MM.1S (cell line): ENCODE results near the gene MSRB1.

Experiments
- DNase-seq: peaks from one replicate; pipeline ENCODE4 v3.0.0-alpha.2; 2015
- H2AFZ ChIP-seq: fragments of 300-600 bp; sonication (generic); 2 replicates; pipeline ENCODE4 v1.6.0; 2016; ENCODE audit warnings: antibody characterized with exemption, low read length
- H3F3A ChIP-seq: fragments of 300-600 bp; sonication (generic); 2 replicates; pipeline ENCODE4 v1.6.1; 2016; ENCODE audit warnings: mild to moderate bottlenecking, antibody characterized with exemption, low read length, moderate library complexity, mixed read lengths; ENCODE audit not compliant: insufficient read depth
- H3K27ac ChIP-seq: fragments of 300-600 bp; sonication (generic); 2 replicates; pipeline ENCODE4 v1.5.1; 2016; ENCODE audit warnings: mild to moderate bottlenecking, low read length
- H3K27me3 ChIP-seq: fragments of 300-600 bp; sonication (generic); replicated peaks from 2 replicates; pipeline ENCODE4 v1.6.0; 2016; ENCODE audit warnings: low read length; ENCODE audit not compliant: insufficient read depth
- H3K36me3 ChIP-seq: fragments of 300-600 bp; sonication (generic); replicated peaks from 2 replicates; pipeline ENCODE4 v1.6.1; 2016; ENCODE audit warnings: mild to moderate bottlenecking, low read length, mixed read lengths; ENCODE audit not compliant: insufficient read depth
- H3K4me1 ChIP-seq: fragments of 300-600 bp; sonication (generic); 2 replicates; pipeline ENCODE4 v1.6.1; 2016; ENCODE audit warnings: low read length, mixed read lengths
- H3K4me2 ChIP-seq: fragments of 300-600 bp; sonication (generic); 2 replicates; pipeline ENCODE4 v1.6.0; 2016; ENCODE audit warnings: low read depth, low read length
- H3K4me3 ChIP-seq: fragments of 300-600 bp; sonication (generic); 2 replicates; pipeline ENCODE4 v1.5.1; 2016; ENCODE audit warnings: low read length, mixed read lengths
- H3K79me2 ChIP-seq: fragments of 300-600 bp; sonication (generic); 2 replicates; pipeline ENCODE4 v1.6.1; 2016; ENCODE audit warnings: mixed run types, low read length, mixed read lengths
- H3K9ac ChIP-seq: fragments of 300-600 bp; sonication (generic); 2 replicates; pipeline ENCODE4 v1.6.1; 2016; ENCODE audit warnings: low read length, mixed read lengths
- H3K9me2 ChIP-seq: fragments of 300-600 bp; sonication (generic); replicated peaks from 2 replicates; pipeline ENCODE4 v1.6.1; 2016; ENCODE audit warnings: mild to moderate bottlenecking, low read length, mixed read lengths; ENCODE audit not compliant: insufficient read depth
- H3K9me3 ChIP-seq: fragments of 300-600 bp; sonication (generic); replicated peaks from 2 replicates; pipeline ENCODE4 v1.6.1; 2016; ENCODE audit warnings: mild to moderate bottlenecking, low read length, mixed read lengths; ENCODE audit not compliant: insufficient read depth
- H4K20me1 ChIP-seq: fragments of 300-600 bp; sonication (generic); 2 replicates; pipeline ENCODE4 v1.6.1; 2016; ENCODE audit warnings: mild to moderate bottlenecking, low read length, moderate library complexity, mixed read lengths; ENCODE audit not compliant: insufficient read depth
- CTCF ChIP-seq: fragments of 300-600 bp; sonication (generic); IDR thresholded peaks from 2 replicates; pipeline ENCODE4 v1.5.1; 2016; ENCODE audit warnings: antibody characterized with exemption, low read length, mixed read lengths
- EZH2 ChIP-seq: fragments of 300-600 bp; sonication (generic); optimal IDR thresholded peaks from 2 replicates; pipeline ENCODE3; 2017; ENCODE audit warnings: low read depth, mild to moderate bottlenecking, antibody characterized with exemption, low read length, mixed read lengths
- EZH2phosphoT487 ChIP-seq: fragments of 300-600 bp; sonication (generic); IDR thresholded peaks from 2 replicates; pipeline ENCODE4 v1.6.1; 2018; ENCODE audit warnings: antibody characterized with exemption, low read length

Gene MSRB1

GRCh38 chr16:1982013-1982433, 39.0 kb upstream of the MSRB1 start:
- Histone ChIP-seq H3K36me3 (0 out of 2 replicates have a peak, but pooled peaks cover 4% of the 10 kb centered on the region), H3K9me2 (no peaks in the 10 kb centered on the region), H3K4me1 (peaks cover 16% of the 10 kb centered on the region), H3K4me2 (no peak overlapping the region), H3F3A (peaks cover 27% of the 10 kb centered on the region), H3K9ac (no peak overlapping the region), H3K79me2 (peaks cover 16% of the 10 kb centered on the region), H4K20me1 (no peaks in the 10 kb centered on the region), H2AFZ (no peak overlapping the region), H3K9me3 (no peaks in the 10 kb centered on the region), H3K27me3 (peaks cover 39% of the 10 kb centered on the region), H3K4me3 (no peak overlapping the region), H3K27ac (no peak overlapping the region)
- TF ChIP-seq CTCF: no peak
- no peak for DNase-seq

GRCh38 chr16:1981398-1981836, 38.4 kb upstream of the MSRB1 start, which contains the start of gene NOXO1:
TSS of gene NOXO1 (minus strand) at chr16:1981469. CDS start at chr16:1981179, 290 bp downstream.
- Histone ChIP-seq H2AFZ (no peak within 1 kb of the TSS), H3K4me1 (peaks cover 16% of the 10 kb centered on the region), H3K9ac (no peak within 1 kb of the TSS), H4K20me1 (no peaks in the 10 kb centered on the region), H3K36me3 (0 out of 2 replicates have a peak, but pooled peaks cover 1% of the 10 kb centered on the region), H3K9me2 (no peaks in the 10 kb centered on the region), H3K4me3 (no peak within 1 kb of the TSS), H3K9me3 (no peaks in the 10 kb centered on the region), H3K27me3 (peaks cover 39% of the 10 kb centered on the region), H3K27ac (no peak within 1 kb of the TSS), H3K79me2 (peaks cover 16% of the 10 kb centered on the region), H3K4me2 (no peak within 1 kb of the TSS), H3F3A (peaks cover 27% of the 10 kb centered on the region)
- TF ChIP-seq CTCF: no peak
- TF ChIP-seq EZH2: no peak
- no peak for TF ChIP-seq EZH2phosphoT487
- no peak for DNase-seq

GRCh38 chr16:1980770-1981087, 37.7 kb upstream of the MSRB1 start:
- H3K27ac ChIP-seq: no peak overlapping the region
- H3K36me3 ChIP-seq: no peaks in the 10 kb centered on the region
- H3K4me3 ChIP-seq: no peak overlapping the region
- peaks cover 14% of the 10 kb centered on the region for H3K4me1 ChIP-seq
- H3K9me2 ChIP-seq: no peaks in the 10 kb centered on the region
- TF ChIP-seq CTCF: no peak
- no peak for TF ChIP-seq EZH2
- TF ChIP-seq EZH2phosphoT487: no peak
- H3K79me2 ChIP-seq: peaks cover 13% of the 10 kb centered on the region
- no peak overlapping the region for H3K9ac ChIP-seq
- H2AFZ ChIP-seq: no peak overlapping the region
- no peak for DNase-seq
- H3K4me2 ChIP-seq: no peak overlapping the region
- H3F3A ChIP-seq: peaks cover 27% of the 10 kb centered on the region
- no peaks in the 10 kb centered on the region for H4K20me1 ChIP-seq
- no peaks in the 10 kb centered on the region for H3K9me3 ChIP-seq
- H3K27me3 ChIP-seq: peaks cover 39% of the 10 kb centered on the region
